ENCODE data around the gene ADAT3.

Gene ADAT3

GRCh38 chr19:1942078-1942933, 37.1 kb downstream of the ADAT3 start (continued):
- TF ChIP-seq ZNF600 (tag by site-specific recombination; IDR thresholded peaks at IDR 0.05), result peak; percentile 70
- TF ChIP-seq ZFP37 (tag by site-specific recombination; IDR thresholded peaks at IDR 0.05), result no peak
- no peak for TF ChIP-seq HOXD13 (CRISPR knock-in tag; IDR thresholded peaks at IDR 0.05; ENCODE audit: borderline replicate concordance)
- TF ChIP-seq ZNF423 (tag by site-specific recombination; IDR thresholded peaks at IDR 0.05), result no peak; the same call in 1 of the 2 replicates
- TF ChIP-seq KLF17 (tag by site-specific recombination; IDR thresholded peaks at IDR 0.05), result peak; percentile 11; the same call in 1 of the 2 replicates
- peak; percentile 98 for TF ChIP-seq MZF1 (tag by site-specific recombination; IDR thresholded peaks at IDR 0.05; ENCODE audit: borderline replicate concordance)
- TF ChIP-seq ZBTB20 (tag by site-specific recombination; IDR thresholded peaks at IDR 0.05), result peak; percentile 90
- peak; percentile 55; the same call in 1 of the 2 replicates for TF ChIP-seq ZSCAN30 (tag by site-specific recombination; IDR thresholded peaks at IDR 0.05)
- peak; percentile 19; the same call in 1 of the 2 replicates for TF ChIP-seq GLIS1 (tag by site-specific recombination; IDR thresholded peaks at IDR 0.05)
- TF ChIP-seq ZNF549 (tag by site-specific recombination; IDR thresholded peaks at IDR 0.05), result no peak
- TF ChIP-seq ZNF302 (tag by site-specific recombination; IDR thresholded peaks at IDR 0.05; ENCODE audit: low read depth), result no peak
- TF ChIP-seq ZNF114 (tag by site-specific recombination; IDR thresholded peaks at IDR 0.05), result no peak
- no peak for TF ChIP-seq GLI2 (tag by site-specific recombination; IDR thresholded peaks at IDR 0.05; ENCODE audit: borderline replicate concordance, low read depth)
- TF ChIP-seq ZBTB11 (tag by site-specific recombination; conservative IDR thresholded peaks at IDR 0.05; ENCODE audit: low read depth), result peak; percentile 92
- no peak for TF ChIP-seq ZNF513 (tag by site-specific recombination; IDR thresholded peaks at IDR 0.05)
- TF ChIP-seq ZNF335 (tag by site-specific recombination; conservative IDR thresholded peaks at IDR 0.05), result peak; percentile 92
- TF ChIP-seq, protein P1, sequence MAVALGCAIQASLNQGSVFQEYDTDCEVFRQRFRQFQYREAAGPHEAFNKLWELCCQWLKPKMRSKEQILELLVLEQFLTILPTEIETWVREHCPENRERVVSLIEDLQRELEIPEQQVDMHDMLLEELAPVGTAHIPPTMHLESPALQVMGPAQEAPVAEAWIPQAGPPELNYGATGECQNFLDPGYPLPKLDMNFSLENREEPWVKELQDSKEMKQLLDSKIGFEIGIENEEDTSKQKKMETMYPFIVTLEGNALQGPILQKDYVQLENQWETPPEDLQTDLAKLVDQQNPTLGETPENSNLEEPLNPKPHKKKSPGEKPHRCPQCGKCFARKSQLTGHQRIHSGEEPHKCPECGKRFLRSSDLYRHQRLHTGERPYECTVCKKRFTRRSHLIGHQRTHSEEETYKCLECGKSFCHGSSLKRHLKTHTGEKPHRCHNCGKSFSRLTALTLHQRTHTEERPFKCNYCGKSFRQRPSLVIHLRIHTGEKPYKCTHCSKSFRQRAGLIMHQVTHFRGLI (tag by site-specific recombination; IDR thresholded peaks at IDR 0.05), result peak; percentile 76
- TF ChIP-seq PRDM1 (tag by site-specific recombination; IDR thresholded peaks at IDR 0.05), result no peak
- no peak; the same call in 1 of the 2 replicates for TF ChIP-seq GLI4 (tag by site-specific recombination; IDR thresholded peaks at IDR 0.05)
- no peak; the same call in 1 of the 2 replicates for TF ChIP-seq ZIC2 (tag by site-specific recombination; IDR thresholded peaks at IDR 0.05)
- no peak for TF ChIP-seq ZNF677 (tag by site-specific recombination; IDR thresholded peaks at IDR 0.05)
- peak; percentile 4; the same call in 1 of the 2 replicates for TF ChIP-seq EGR2 (tag by site-specific recombination; IDR thresholded peaks at IDR 0.05; ENCODE audit: low read depth)
- TF ChIP-seq ZNF514 (tag by site-specific recombination; IDR thresholded peaks at IDR 0.05), result no peak
- TF ChIP-seq SP7 (tag by site-specific recombination; IDR thresholded peaks at IDR 0.05), result peak; percentile 41
- TF ChIP-seq ZNF544 (tag by site-specific recombination; IDR thresholded peaks at IDR 0.05), result no peak
- TF ChIP-seq, protein P2, sequence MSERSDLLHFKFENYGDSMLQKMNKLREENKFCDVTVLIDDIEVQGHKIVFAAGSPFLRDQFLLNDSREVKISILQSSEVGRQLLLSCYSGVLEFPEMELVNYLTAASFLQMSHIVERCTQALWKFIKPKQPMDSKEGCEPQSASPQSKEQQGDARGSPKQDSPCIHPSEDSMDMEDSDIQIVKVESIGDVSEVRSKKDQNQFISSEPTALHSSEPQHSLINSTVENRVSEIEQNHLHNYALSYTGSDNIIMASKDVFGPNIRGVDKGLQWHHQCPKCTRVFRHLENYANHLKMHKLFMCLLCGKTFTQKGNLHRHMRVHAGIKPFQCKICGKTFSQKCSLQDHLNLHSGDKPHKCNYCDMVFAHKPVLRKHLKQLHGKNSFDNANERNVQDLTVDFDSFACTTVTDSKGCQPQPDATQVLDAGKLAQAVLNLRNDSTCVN (tag by site-specific recombination; optimal IDR thresholded peaks at IDR 0.05), result peak; percentile 33
- TF ChIP-seq ZNF366 (tag by site-specific recombination; conservative IDR thresholded peaks at IDR 0.05), result peak; percentile 34; the same call in 1 of the 2 replicates
- TF ChIP-seq ZNF416 (tag by site-specific recombination; IDR thresholded peaks at IDR 0.05), result no peak
- peak; percentile 94 for TF ChIP-seq ZBTB17 (tag by site-specific recombination; IDR thresholded peaks at IDR 0.05)
- TF ChIP-seq, protein P3, sequence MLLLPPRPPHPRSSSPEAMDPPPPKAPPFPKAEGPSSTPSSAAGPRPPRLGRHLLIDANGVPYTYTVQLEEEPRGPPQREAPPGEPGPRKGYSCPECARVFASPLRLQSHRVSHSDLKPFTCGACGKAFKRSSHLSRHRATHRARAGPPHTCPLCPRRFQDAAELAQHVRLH (tag by site-specific recombination; IDR thresholded peaks at IDR 0.05), result 0 out of 2 replicates have a peak, but pooled peaks have one; percentile 21
